HG03066 (cell line): Measurements from ENCODE around the gene PRDM15.

ENCODE experiments used
- ATAC-seq: cut with Tn5 transposase; IDR thresholded peaks from one replicate; pipeline ENCODE4 v1.9.1; 2021; ENCODE audit warnings: low read depth; ENCODE audit not compliant: unreplicated experiment

PRDM15 gene

GRCh38 chr21:41866274-41866809, 12.8 kb downstream of the PRDM15 start:
- no peak for ATAC-seq

GRCh38 chr21:41865002-41865777, 14.0 kb downstream of the PRDM15 start:
- ATAC-seq, result peak; percentile 48

- ATAC-seq, result no peak
Observed at GRCh38 chr21:41864311-41865001, 14.7 kb downstream of the PRDM15 start.

GRCh38 chr21:41863439-41863740, 15.8 kb downstream of the PRDM15 start:
- no peak for ATAC-seq

GRCh38 chr21:41861987-41862386, 17.2 kb downstream of the PRDM15 start:
- no peak for ATAC-seq

DNA sequence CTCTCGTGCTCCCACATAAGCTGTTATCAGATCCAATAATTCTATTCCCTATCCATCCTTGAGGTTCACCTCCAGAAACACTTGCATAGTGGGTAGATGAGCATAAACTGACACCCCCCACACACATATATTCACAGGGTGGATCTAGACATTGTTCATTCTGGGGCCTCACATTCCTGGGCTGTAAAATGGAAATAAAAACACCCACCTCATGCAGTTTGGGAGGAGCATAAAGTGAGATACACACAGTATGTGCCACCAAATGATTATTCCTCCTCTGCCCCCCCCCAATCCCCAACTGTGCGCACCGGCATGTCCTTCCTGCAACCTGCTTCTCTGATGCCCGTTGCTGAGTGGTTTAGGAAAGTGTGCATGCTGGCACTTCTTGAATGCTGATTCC, 17.9 kb downstream of the PRDM15 start:
- ATAC-seq, result no peak

GRCh38 chr21:41859297-41859980, 19.7 kb downstream of the PRDM15 start:
- ATAC-seq, result no peak

DNA sequence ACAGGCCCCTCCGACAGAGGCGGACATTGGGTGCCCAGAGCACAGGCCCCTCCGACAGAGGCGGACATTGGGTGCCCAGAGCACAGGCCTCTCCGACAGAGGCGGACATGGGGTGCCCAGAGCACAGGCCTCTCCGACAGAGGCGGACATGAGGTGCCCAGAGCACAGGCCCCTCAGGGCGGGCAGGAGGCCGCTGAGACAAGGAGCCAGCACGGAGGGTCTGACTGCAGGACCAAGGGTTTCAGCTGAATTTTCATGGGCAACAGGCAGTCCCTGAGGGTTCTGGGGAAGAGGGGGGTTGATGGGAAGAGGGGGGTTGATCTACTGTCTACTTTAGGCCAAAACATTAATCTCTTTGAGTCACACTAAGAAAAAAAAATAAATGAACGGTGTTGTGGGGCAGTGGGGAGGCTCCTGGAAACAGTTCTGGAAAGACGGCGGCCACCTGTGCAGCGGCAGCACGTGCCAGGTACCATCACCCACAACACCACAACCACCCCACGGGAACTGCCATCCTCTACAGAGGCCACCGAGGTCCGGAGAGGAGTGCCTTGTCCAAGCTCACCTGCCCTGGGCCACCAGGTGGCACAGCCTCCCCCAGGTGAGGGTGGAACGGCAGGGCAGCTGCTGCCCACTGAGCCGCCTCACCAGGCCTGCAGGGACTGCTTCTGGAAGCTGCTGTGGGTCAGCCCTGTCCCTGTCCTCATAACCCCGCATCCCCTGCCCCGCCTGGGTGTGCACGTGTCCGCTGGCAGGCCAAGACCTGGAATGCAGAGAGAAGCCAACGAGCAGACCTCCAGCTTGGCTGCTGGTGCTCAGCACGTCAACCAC, 20.5 kb downstream of the PRDM15 start:
- ATAC-seq, result no peak

DNA sequence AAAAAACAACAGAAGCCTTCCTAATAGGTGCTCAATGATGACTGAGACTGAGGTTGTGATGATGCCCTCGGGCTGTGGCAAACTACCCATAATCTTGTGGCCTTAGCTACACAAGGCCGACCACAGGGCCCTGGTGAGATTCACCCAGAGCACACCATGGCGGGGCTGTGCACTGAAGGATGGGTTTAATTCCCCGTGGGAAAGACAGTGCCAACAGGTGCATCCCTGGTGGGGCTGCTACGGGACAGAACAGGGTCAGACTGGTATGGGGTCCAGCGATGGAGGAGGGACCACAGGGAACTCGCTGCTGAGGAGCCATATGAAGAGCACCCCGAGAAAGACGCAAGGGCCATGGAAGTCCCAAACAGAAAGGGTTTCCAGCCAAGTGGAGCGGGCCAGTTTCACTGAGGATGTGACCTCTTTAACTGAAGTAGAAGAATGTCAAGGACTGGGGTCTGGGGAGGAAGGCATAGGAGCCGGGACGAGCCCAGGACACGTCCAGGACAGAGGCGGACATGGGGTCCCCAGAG, 21.3 kb downstream of the PRDM15 start:
- no peak for ATAC-seq

DNA sequence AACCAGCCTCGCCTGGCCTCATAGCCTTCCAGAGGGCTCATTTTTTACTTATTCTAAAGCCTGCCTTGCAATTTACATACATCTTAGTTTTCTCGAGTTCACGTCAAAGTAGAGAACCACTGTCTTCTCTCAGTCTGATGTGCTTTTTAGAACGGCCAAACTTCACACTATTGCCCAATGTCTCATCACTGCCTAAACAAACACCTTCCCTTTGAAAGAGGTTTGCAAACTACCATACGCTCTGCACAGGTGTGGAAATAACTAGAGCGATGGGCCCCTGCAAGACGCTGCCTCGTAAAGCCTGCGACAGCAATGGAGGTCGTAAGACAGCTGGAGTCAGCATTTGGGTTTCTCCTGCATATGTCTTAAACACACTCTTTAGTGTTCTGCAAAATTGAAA, 22.6 kb downstream of the PRDM15 start:
- no peak for ATAC-seq

DNA sequence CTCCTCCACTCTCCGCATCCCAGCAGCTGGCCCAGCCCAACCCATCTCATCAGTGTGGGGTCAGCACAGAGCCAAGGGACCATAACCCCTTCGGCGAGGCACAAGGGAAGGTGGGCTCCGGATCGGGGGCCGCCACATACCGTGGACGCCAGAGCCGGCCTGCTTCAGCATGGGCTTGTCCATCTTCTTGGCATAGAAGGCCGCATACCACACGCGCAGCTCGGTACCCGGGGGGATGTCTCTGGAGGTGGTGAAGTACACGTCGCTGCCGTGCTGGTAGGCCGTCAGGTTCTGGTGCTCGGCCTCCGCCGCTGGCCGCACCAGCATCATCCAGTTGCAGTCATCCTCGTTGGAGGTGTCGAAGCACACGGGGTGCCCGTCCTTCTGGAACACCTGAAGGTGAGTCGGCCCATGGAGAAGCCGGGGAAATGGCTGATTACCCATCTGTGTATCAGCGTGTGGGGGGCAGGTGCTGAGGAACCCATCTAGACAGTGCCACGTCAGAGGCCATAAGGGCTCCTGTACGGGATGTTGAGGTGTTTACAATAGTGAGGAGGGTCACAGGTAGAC, 24.6 kb downstream of the PRDM15 start:
- no peak for ATAC-seq

DNA sequence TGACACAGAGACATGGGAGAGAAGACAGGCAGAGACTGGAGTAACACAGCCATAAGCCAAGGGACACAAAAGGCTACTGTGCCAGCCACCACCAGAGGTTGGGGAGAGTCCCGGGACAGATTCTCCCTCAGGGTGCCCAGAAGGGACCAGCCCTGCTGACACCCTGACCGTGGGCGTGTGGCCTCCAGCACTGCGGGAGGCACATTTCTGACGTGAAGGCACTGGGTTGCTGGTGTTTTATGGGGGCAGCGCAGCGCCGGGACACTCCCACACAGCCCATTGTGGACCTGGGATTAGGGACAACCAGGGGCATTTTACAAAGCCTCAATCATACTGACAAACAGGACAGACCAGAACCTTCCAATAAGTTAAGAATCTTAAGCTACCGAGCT, 26.2 kb downstream of the PRDM15 start:
- ATAC-seq, result no peak

DNA sequence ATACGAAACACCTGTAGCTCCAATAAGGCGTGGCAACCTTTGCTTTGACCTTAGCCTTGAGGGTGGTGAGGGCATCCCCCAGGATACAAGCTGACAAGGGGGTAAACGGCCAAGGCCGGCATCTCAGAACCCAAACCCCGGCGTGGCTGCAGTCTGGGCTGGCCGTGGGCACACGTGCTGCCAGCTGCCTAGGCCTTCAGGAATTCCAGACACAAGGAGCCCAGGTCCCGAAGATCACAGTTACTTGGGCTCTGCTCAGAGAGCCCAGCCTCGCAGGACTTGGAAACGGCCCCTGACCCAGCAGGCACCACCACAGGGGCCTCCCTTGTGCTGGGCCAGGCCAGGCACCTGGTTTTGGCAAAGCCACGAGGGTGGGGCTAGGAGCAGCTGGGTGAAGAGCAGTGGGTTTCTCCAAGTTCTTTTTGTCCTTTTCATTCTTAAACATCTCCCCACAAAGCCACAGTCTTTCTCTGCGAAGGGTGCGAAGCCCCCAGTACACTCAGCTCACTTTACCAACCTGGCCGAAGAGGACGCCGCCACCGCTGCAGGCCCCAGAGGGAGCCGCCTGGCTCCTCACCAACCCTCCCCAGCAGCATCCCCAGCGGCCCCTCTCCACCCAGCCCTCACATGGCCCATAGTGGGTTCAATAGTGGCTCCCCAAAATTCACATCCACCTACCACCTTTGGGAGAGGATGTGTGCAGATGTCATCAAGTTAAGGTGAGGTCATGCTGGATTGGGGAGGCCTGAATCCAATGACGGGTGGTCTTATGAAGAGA, 26.8 kb downstream of the PRDM15 start:
- no peak for ATAC-seq

DNA sequence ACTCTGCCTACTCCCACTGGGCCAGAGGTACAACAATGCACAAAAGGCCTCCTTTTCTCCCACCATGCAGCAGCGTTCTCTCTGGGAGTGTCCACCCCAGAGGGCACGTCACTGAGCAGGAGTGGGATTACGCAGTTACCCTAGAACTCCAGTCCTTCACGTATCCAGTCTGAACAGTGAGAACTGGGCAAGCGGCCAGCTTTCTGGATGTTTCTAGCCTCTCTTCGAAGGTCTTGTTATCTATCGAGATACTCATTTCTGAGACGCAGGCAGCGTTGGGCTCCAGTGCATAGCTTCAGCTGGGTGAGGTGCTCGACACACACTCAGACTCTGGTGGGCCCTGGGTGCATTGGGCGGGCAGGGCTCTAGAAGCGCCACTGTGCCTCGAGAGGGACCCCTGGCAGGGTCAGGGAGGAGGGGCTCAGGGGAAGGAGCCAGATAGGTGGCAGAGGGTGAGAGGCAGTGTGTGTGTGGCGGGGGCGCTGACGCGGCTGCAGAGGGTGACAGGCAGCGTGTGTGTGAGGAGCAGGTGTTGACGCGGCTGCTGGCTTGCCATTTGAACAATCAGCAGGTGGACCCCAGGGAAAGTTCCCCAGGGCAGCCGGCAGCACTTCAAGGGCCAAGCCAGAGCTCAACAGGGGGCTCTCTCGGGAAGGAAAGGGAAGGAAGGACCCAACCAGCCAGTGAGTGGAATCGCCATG, 27.9 kb downstream of the PRDM15 start:
- no peak for ATAC-seq

- ATAC-seq, result no peak
Observed at GRCh38 chr21:41850085-41850484, 29.1 kb downstream of the PRDM15 start.

- ATAC-seq, result no peak
Observed at GRCh38 chr21:41848958-41849580, 30.1 kb downstream of the PRDM15 start.

GRCh38 chr21:41848533-41848932, 30.6 kb downstream of the PRDM15 start:
- ATAC-seq, result no peak

- no peak for ATAC-seq
Observed at GRCh38 chr21:41847066-41847804, 31.9 kb downstream of the PRDM15 start.
